ENCODE measurements around the gene TYSND1. TPM values are rescaled to one million over a fixed set of nuclear protein-coding genes. Genes with fewer than 3 reads are reported as not detected.
"Not testable (repeated sequence)": the region's sequence is repeated elsewhere in the genome, so short reads cannot be mapped to it uniquely, and the experiment has no call there.

Gene TYSND1
- total RNA-seq, 1 experiment from 2014 or later = 16.8 TPM

- DNase-seq (ENCODE audit: low spot score) = no peak
These were observed 37.3 kb downstream of the TYSND1 start for GRCh38 chr10:70109064-70109729.

DNA sequence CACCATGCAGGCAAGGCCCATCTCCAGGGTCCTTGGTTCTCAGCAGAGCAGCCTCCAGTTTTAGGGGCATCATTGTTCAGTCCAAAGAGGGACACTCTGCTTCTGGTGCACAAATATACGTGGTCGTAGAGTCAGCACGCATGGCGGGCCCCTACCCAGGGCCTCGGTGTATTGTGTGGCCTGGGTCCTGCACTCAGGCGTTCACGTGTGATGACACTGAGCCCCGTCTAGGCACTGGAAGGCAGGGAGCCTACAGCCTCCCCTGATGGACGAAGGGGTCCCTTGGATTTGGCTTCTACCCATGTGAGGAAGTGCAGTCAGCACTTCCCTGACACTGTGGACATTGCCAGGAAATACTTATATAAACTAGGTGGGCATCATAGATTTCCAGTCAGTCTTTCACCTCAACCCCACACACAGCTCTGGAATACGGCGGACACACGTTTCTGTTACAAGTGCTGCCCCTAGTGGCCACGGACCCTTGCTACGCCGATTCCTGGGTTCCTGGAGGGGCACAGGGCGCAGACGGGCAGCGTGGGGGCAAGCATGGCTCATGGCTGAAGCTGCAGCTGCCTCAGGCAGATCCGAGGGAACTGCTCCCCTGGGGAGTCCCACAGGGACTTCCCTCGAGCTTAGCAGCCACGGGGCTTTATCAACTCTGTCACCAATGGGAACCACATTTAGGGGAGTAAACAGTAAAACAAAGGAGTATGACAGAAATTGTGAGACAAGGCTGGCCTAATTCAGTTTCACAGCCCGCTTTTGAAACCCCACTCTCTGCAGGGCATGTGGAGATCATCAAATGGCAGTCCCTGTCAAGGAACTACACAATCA is 39.3 kb downstream of the TYSND1 start:
- DNase-seq (ENCODE audit: low spot score) = no peak

GRCh38 chr10:70101668-70102067 is 44.8 kb downstream of the TYSND1 start:
- DNase-seq (ENCODE audit: low spot score) = no peak

GRCh38 chr10:70101068-70101562 is 45.4 kb downstream of the TYSND1 start:
- DNase-seq (ENCODE audit: low spot score) = not testable (repeated sequence)

DNA sequence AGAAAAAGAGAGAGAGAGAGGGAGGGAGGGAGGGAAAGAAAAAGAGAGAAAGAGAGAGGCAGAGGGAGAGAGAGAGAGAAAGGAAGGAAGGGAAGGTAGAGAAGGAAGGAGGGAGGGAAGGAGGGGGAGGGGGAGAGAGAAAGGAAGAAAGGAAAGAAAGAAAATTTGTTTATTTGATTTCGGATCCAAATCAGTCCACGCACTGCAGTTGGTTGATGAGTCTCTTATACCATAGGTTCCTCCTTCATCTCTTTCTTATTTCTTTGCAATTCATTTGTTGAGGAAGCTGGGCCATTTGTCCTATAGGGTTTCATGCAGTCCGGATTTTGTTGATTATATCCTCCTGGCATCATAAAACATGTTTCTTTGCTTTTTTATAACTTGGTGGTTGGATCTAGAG is 48.2 kb downstream of the TYSND1 start:
- no peak for DNase-seq (ENCODE audit: low spot score)

DNA sequence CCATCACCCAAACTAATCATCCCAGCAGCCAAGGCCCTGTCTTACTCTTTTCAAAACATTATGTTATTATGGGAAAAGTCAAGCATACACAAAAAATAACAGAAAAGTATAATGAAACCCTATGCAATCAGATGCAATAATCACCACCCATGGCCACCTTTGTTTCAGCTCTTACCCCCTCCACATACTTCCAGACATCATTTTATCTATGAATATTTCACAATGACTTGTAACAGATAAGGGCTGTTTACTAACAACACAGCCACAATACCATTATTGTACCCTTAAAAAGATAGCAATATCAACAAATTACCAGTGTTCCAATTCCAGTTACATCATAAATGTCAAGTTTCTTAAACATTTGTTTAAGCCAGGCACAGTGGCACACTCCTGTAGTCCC is 49.0 kb downstream of the TYSND1 start:
- no peak for DNase-seq (ENCODE audit: low spot score)

GRCh38 chr10:70096705-70097420 is 49.6 kb downstream of the TYSND1 start:
- no peak for DNase-seq (ENCODE audit: low spot score)

DNA sequence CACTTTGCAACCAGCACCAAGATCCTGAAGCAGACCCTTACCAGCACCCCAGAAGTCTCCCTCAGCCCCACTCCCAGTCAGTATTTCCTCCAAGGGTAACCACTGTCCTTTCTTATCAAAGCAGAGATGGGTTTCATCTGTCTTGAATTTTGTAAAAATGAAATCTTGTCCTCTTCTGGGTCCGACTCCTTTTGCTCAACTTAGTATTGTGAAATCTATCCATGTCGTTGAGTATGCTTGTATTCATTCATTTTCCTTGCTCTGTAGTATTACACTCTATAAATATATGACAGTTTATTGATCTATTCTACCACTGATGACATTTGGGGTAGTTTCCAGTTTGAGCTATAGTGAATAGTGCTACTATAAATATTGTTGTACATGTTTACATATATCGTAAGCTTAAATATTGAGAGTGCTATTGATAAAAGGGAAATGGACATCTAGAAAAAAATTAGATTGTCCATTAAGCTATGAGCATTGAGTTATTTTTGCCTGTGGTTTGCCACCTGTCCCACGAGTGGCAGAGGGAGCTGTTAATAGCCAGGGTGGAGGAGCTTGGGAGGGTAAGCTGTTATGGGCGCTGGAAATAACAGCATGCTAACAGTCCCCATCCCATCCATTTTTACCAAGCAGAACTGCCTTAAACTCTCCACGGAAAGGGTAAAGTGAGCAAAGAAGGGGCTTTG is 50.3 kb downstream of the TYSND1 start:
- DNase-seq (ENCODE audit: low spot score) = no peak

DNA sequence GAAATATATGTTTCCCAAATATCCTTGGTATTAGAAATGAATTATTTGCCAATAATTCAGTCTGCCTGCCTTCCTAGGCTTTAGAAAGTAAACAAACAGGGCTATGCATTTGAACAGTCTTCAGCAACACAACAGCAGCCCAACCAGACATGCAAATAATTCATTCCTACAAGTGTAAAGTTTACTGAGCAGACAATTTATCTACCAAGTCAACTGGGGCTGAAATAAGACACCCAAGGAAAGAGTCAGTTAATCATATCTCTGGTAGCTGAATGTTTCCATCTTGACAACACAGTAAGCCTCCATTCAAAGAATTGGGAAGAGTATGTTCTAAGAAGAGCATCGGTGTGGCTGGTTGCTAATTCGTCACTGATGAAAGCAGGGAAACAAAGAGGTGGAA is 52.2 kb downstream of the TYSND1 start:
- DNase-seq (ENCODE audit: low spot score) = no peak

DNA sequence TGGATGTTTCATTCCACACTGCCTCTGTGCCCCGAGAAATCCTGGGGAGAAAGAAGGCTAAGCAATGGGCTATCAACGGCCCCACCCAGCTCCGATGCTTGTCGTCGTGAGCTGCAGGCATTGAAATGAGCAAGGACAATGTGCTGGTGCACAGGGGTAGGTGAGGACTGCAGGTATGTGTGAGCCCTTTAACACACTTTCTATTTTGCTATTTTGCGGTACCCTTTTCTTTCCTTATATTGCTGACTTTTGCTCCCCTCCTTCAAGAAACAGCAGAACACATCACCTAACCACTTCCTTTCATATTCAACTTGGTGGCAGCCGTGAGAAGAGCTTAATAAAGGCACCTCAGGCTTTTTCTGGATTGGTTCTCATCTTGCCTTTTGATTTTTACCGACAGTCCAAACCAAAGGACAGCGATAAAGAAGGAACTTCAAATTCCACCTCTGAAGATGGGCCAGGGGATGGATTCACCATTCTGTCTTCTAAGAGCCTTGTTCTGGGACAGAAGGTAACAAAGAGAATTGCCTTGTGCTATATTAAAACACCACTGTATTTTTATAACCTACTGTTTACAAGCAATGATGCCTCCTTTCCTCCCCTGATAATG is 53.1 kb downstream of the TYSND1 start:
- DNase-seq (ENCODE audit: low spot score) = no peak

GRCh38 chr10:70092389-70092718 is 54.1 kb downstream of the TYSND1 start:
- no peak for DNase-seq (ENCODE audit: low spot score)

GRCh38 chr10:70090951-70091350 is 55.5 kb downstream of the TYSND1 start:
- DNase-seq (ENCODE audit: low spot score) = no peak

- DNase-seq (ENCODE audit: low spot score) = no peak
These were observed 56.5 kb downstream of the TYSND1 start for GRCh38 chr10:70090013-70090412.

DNA sequence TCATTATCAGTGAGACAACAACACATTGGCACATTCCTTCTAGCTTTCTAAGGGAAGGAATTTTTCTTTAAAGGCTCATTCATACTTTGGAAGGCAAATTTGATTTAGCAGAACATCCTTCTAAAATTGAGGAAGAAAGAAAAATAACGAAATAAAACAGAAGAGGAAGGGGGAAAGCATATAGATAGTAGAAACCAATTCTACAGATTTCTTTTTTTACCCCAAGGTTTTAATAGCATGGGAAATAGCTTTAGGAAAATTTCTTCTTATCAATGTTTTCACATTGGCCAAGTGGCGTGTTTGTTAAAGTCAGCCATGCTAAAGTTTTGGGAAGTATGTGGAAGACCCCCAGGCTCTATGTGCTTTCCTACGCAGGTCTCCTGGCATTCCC is 58.2 kb downstream of the TYSND1 start:
- DNase-seq (ENCODE audit: low spot score) = no peak

Other genes with a start within 250 kb of the TYSND1 start
- 12.7 and 15.0 TPM in 2 replicates for gene MACROH2A2, start 93.9 kb downstream of the TYSND1 start, total RNA-seq (2014; rRNA removed; shearing (Covaris generic))
- 15.3 and 16.3 TPM in 2 replicates for gene AIFM2, start 13.9 kb downstream of the TYSND1 start, total RNA-seq (2014; rRNA removed; shearing (Covaris generic))
- 102 and 104 TPM in 2 replicates for gene SAR1A, start 23.8 kb upstream of the TYSND1 start, total RNA-seq (2014; rRNA removed; shearing (Covaris generic))
- gene PPA1, start 86.7 kb upstream of the TYSND1 start, total RNA-seq (2014; rRNA removed; shearing (Covaris generic)) = 184 and 272 TPM in 2 replicates
- gene NPFFR1, start 137.3 kb upstream of the TYSND1 start, total RNA-seq (2014; rRNA removed; shearing (Covaris generic)) = 0.02 TPM in 1 of 2 replicates, not detected in the other
- gene LRRC20, start 235.9 kb upstream of the TYSND1 start, total RNA-seq (2014; rRNA removed; shearing (Covaris generic)) = 4.1 and 6.3 TPM in 2 replicates